HG03135 (cell line): ENCODE data around the gene HOXA3.

Source experiments
- ATAC-seq: cut with Tn5 transposase; IDR thresholded peaks from one replicate; pipeline ENCODE4 v1.9.1; 2021; ENCODE audit warnings: mild to moderate bottlenecking, moderate library complexity; ENCODE audit not compliant: unreplicated experiment

HOXA3 gene

GRCh38 chr7:27145914-27146412 is 6.4 kb downstream of the HOXA3 start:
- ATAC-seq: no peak

DNA sequence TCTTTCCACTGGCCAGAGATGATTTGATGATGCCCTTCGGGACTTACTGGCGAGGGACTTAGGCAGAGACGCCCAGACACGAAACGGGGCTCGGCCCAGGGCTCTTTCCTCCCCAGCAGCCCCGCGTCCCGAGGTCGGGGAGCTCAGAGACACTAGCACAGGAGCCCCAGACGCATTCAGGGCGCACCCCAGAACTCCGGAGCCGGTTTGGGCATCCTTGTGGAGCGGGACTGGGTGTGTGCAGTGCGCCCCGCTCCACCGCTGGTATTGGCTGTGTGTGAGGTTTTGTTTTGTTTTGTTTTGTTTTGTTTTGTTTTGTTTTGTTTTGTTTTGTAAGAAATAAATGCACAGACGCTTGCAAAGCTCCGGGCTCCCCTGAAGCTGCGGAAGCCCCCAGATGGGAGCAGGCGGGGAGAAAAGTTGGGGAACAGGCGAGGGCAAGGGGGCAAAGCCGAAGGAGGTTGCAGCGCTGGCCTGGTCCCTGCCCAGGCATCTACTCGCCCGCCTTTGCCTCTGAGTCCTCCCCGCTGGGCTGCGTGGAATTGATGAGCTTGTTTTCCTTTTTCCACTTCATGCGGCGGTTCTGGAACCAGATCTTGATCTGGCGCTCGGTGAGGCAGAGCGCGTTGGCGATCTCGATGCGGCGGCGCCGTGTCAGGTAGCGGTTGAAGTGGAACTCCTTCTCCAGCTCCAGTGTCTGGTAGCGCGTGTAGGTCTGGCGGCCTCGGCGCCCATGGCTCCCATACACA is 7.0 kb downstream of the HOXA3 start:
- ATAC-seq: no peak

- ATAC-seq: no peak
Measured at GRCh38 chr7:27144781-27145164, 7.6 kb downstream of the HOXA3 start.

DNA sequence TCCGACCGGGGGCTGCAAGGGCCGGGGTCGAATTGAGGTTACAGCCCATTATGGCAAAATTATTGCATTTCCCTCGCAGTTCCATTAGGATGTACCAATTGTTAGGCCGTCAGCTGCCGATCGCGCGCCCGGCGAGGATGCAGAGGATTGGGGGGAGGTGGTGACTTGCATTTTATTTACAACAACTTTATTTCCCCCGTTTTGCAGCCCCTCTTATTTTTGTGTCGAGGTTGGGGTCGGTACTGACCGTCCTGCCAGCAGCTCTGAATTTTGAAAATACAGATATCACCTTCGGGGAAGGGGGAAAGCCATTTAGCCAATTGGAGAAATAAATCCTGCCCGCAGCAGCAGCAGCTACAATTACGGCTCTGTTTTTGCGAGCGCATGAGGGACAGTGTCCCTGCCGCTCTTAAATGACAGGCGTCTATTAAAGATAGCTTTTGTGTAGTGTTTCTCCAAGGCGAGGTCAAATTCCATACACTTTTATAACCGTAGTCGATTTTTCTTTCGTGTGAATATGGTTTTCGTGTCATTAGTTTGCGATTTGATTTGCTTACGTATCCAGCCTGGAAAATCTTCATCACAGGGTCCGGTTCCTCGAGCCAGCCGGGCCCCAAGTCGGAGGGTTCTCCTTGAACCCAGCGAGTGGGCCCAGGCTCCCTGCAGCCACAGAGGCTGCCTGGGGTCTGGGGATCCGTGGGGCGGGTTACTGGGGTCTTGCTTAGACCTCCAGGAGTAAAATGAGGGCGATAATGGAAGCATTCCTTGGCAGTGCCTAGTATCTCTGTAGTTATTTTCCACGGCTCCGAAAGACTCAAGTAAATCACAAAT is 8.2 kb downstream of the HOXA3 start:
- no peak for ATAC-seq

GRCh38 chr7:27143023-27143949 is 9.1 kb downstream of the HOXA3 start, which contains the start of gene HOXA5:
Gene HOXA5, minus strand, starts transcription at chr7:27143681. Its CDS starts 74 bp downstream, at chr7:27143607.
- ATAC-seq: no peak

DNA sequence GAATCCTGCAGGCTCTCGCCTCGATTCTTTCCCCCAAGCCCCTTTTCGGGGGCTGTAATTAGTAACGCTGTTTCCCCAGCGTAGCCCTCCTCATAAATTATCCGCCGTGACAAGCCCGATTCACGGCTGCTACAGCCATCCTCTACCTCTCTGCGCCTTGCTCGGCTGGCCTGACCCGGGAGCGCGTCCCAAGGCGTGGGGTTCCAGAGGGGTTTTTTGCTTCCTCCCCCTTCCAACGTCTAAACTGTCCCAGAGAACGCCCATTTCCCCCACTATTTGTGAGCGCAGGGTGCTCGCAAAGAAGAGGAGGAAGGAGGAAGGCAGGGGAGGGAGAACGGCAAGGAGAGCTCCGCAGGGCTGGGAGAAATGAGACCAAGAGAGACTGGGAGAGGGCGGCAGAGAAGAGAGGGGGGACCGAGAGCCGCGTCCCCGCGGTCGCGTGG is 9.8 kb downstream of the HOXA3 start:
- no peak for ATAC-seq

- no peak for ATAC-seq
Measured at GRCh38 chr7:27141923-27142579, 10.3 kb downstream of the HOXA3 start.

GRCh38 chr7:27141137-27141922 is 11.1 kb downstream of the HOXA3 start:
- no peak for ATAC-seq

- no peak for ATAC-seq
Measured at GRCh38 chr7:27140126-27140857, 12.1 kb downstream of the HOXA3 start.

GRCh38 chr7:27139334-27140125 is 12.9 kb downstream of the HOXA3 start:
- no peak for ATAC-seq

GRCh38 chr7:27138985-27139333 is 13.4 kb downstream of the HOXA3 start:
- ATAC-seq: no peak

DNA sequence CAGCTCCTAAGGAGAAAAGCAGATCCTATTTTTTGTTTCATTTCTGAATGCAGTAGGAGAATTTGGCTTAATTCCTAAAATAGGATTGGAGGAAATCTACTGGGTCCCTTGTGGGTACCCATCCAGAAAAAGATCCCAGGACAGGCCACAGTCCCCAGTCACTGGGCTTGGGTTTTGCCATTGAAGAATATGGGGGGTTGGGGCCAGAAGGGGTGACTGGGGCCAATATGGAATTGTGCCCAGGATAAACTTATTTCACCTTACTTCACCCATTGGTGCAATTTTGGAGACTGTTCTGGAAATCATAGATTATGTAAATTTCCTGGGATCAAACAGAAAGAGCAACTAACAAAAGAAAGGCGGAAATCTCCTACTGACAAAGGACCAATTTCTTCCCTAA is 13.9 kb downstream of the HOXA3 start:
- no peak for ATAC-seq

DNA sequence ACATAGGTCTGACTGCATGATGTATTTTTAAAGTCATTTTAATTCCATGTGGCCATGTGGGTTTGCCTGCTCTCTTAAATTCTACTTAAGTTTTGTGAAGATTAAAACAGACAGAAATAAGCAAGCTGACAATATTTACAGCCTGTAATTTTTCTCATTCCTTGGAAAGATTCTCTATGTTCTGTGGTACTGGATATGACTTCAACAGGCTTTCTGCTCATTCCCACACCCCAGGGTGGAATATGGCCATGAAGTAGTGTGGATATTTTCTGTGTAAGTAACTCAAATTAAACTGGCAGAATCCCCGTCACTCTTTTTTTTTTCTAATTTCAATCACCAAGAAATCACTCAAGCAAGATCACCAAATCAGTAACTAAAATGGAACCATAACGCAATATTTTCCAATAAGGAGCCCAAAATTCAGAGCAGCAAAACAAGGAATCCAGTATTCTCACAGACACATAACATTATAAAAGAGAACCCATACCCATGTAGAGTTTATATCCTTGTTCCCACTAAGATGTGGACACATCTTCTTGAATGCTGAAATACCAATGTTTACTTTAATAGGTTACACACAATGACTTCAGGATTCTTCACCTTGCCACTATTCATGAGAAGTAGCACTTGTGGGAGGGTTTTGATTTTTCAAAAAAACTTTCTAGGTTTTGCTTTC is 14.6 kb downstream of the HOXA3 start:
- ATAC-seq: no peak

- ATAC-seq: no peak
Measured at GRCh38 chr7:27134392-27134791, 18.0 kb downstream of the HOXA3 start.

DNA sequence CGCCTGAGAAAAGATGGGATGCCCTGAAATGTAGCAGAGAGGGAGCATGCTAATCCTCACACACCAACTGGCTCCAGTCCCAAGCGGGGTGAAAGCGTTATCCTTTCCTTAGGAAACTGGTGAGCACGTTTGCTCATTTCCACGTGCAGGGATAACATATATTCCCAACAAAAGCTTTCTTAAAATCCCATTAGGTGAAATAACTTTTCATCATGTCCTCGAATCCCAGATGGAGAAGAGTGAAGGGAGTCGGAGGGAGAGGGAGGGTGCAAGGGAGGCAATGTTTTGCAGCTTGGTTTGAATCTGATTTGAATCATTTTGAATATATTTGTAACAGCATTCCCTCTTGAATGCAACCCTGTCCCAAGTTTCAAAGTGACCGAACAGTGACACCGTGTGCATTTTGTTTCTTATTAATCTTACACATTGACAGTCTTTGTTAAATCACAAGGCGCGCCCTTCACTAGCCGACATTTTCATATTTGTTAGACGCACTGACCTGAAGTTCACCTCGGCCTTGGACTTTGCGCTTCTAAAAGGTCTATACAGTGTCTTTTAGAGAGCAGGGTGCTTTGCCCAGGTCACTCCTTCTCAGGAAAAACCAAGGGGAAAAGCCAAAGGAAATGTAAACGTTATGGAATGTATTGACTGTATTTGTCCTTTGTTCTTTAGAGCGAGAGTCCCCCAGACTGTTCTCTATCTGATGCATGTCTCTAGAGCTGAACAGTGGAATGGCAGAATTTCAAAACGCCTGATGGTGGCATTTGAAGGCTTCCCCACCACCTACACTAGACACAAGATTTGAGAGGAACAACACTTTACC is 18.8 kb downstream of the HOXA3 start:
- ATAC-seq: no peak

- ATAC-seq: no peak
Measured at GRCh38 chr7:27132978-27133377, 19.4 kb downstream of the HOXA3 start.

- ATAC-seq: no peak
Measured at GRCh38 chr7:27132214-27132613, 20.2 kb downstream of the HOXA3 start.
